Neural cell (in vitro differentiated cells): ENCODE data around the gene ALK.

ENCODE experiments used
- EP300 ChIP-seq: fragments of 450-650 bp; conservative IDR thresholded peaks from 2 replicates; pipeline ENCODE4 v1.6.1; 2014; ENCODE audit warnings: antibody characterized with exemption, mild to moderate bottlenecking, moderate library complexity; ENCODE audit not compliant: poor library complexity, severe bottlenecking
- EZH2 ChIP-seq: fragments of 200-600, 300-800 bp; shearing (Covaris generic), sonication (generic); IDR thresholded peaks from 2 replicates; pipeline ENCODE4 v1.6.1; 2014; ENCODE audit warnings: antibody characterized with exemption, low read length, borderline replicate concordance, mild to moderate bottlenecking; ENCODE audit not compliant: insufficient read depth, poor library complexity, severe bottlenecking
- POLR2AphosphoS5 ChIP-seq: IDR thresholded peaks from 2 replicates; pipeline ENCODE4 v1.6.1; 2012
- RAD21 ChIP-seq: fragments of 450-650 bp; conservative IDR thresholded peaks from 2 replicates; pipeline ENCODE4 v1.6.1; 2014; ENCODE audit warnings: antibody characterized with exemption, mild to moderate bottlenecking, moderate library complexity
- REST ChIP-seq: IDR thresholded peaks from 2 replicates; pipeline ENCODE4 v1.6.1; 2012; ENCODE audit warnings: borderline replicate concordance
- SMC3 ChIP-seq: fragments of 450-650 bp; conservative IDR thresholded peaks from 2 replicates; pipeline ENCODE4 v1.6.1; 2014; ENCODE audit warnings: antibody characterized with exemption, mild to moderate bottlenecking, moderate library complexity; ENCODE audit not compliant: poor library complexity
- TAF1 ChIP-seq: IDR thresholded peaks from 2 replicates; pipeline ENCODE4 v1.6.1; 2012; ENCODE audit warnings: low read depth
- TF ChIP-seq, protein P1 (sequence below): fragments of 450-650 bp; IDR thresholded peaks from 2 replicates; pipeline ENCODE4 v1.5.1; 2014; ENCODE audit warnings: antibody characterized with exemption, mild to moderate bottlenecking, moderate library complexity; ENCODE audit not compliant: poor library complexity, severe bottlenecking

DNA sequence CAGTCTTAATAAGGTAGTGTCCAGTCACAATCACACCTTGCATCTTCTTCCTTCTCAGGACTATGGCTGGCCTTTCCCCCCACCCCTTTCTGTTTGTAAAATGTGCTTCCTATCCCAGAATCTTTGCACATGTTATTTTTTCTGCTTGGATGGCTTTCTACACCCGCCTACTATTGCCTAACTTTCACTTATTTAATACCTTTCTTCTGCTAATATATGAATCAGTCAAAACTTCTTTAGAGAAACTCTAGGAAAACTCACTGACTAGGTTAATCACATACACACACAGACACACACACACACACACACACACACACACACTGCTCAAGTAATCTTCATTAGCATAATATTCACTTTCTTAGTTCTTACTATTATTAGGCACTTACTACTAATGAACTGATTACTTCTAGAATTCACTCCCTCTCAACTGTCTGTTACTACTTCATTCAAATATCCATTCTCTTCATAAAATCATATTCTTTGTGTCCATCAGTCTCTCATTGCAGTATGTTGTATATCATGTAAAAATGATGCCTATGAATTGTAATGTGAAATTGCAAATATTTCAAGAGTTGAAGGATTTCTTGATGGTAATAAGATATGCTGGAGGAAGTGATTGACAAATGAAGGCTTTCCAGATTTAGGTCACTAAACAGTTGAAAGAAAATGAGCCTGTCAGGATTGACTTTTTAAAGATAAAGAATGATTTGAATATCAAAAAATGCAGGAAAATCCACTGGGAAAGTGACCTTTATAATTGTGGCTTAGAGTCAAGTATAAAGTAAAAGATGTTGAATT is 754.9 kb downstream of the ALK start:
- TF ChIP-seq, protein P1, sequence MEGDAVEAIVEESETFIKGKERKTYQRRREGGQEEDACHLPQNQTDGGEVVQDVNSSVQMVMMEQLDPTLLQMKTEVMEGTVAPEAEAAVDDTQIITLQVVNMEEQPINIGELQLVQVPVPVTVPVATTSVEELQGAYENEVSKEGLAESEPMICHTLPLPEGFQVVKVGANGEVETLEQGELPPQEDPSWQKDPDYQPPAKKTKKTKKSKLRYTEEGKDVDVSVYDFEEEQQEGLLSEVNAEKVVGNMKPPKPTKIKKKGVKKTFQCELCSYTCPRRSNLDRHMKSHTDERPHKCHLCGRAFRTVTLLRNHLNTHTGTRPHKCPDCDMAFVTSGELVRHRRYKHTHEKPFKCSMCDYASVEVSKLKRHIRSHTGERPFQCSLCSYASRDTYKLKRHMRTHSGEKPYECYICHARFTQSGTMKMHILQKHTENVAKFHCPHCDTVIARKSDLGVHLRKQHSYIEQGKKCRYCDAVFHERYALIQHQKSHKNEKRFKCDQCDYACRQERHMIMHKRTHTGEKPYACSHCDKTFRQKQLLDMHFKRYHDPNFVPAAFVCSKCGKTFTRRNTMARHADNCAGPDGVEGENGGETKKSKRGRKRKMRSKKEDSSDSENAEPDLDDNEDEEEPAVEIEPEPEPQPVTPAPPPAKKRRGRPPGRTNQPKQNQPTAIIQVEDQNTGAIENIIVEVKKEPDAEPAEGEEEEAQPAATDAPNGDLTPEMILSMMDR = no peak
- TF ChIP-seq TAF1 (no peak), POLR2AphosphoS5 (peak; percentile 50), SMC3 (no peak), REST (no peak), EP300 (peak; percentile 76), RAD21 (no peak), EZH2 (no peak)
